PC-3 (cell line): ENCODE data around the gene RGS7. TPM values are rescaled to one million over a fixed set of nuclear protein-coding genes. Genes with fewer than 3 reads are reported as not detected.

ENCODE experiments used
- ATAC-seq: fragments of 200-7000 bp; cut with Tn5 transposase; 2 replicates; pipeline ENCODE4 v1.9.1; 2020; ENCODE audit warnings: mild to moderate bottlenecking, moderate library complexity
- BruUV-seq: library from RNA; stranded (reverse); fragments of 400-500 nt; replicated peaks from 2 replicates; lab custom pipeline; 2021; lab: Mats Ljungman, UMichigan
- CTCF ChIA-PET: fragments of 300-600 bp; sonication (Branson Sonifier 250); formaldehyde crosslinking; loops from one replicate; lab custom pipeline; 2022; ENCODE audit warnings: antibody characterized with exemption; lab: Charles Lee
- POLR2A ChIA-PET: fragments of 300-600 bp; sonication (Branson Sonifier 250); formaldehyde crosslinking; loops from one replicate; lab custom pipeline; 2022; ENCODE audit warnings: antibody characterized with exemption; ENCODE audit not compliant: unreplicated experiment; lab: Charles Lee
- DNase-seq: peaks from one replicate; pipeline ENCODE4 v3.0.0-alpha.2; 2015
- H2AFZ ChIP-seq: fragments of 300-600 bp; sonication (generic); 2 replicates; pipeline ENCODE4 v1.6.0; 2016; ENCODE audit warnings: antibody characterized with exemption, low read length
- H3F3A ChIP-seq: fragments of 300-600 bp; sonication (generic); one replicate; pipeline ENCODE4 v1.6.0; 2017; ENCODE audit warnings: antibody characterized with exemption, low read length, control low read depth, mild to moderate bottlenecking; ENCODE audit not compliant: unreplicated experiment
- H3K27ac ChIP-seq: fragments of 300-600 bp; sonication (generic); 2 replicates; pipeline ENCODE4 v1.5.1; 2016; ENCODE audit warnings: mild to moderate bottlenecking, low read length
- H3K27me3 ChIP-seq: fragments of 300-600 bp; sonication (generic); 2 replicates; pipeline ENCODE4 v1.6.1; 2016; ENCODE audit warnings: low read length, mixed read lengths
- H3K36me3 ChIP-seq: fragments of 300-600 bp; sonication (generic); 2 replicates; pipeline ENCODE4 v1.6.1; 2016; ENCODE audit warnings: low read depth, mixed run types, low read length, mixed read lengths
- H3K4me1 ChIP-seq: fragments of 300-600 bp; sonication (generic); 2 replicates; pipeline ENCODE4 v1.5.1; 2016; ENCODE audit warnings: low read length; ENCODE audit not compliant: insufficient read depth
- H3K4me2 ChIP-seq: fragments of 300-600 bp; sonication (generic); 2 replicates; pipeline ENCODE4 v1.6.0; 2016; ENCODE audit warnings: low read length
- H3K4me3 ChIP-seq: fragments of 300-600 bp; sonication (generic); 2 replicates; pipeline ENCODE4 v1.5.1; 2016; ENCODE audit warnings: mild to moderate bottlenecking, low read length, mixed read lengths
- H3K79me2 ChIP-seq: fragments of 300-600 bp; sonication (generic); 2 replicates; pipeline ENCODE4 v1.6.1; 2017; ENCODE audit warnings: low read length, mixed read lengths
- H3K9ac ChIP-seq: fragments of 300-600 bp; sonication (generic); 2 replicates; pipeline ENCODE4 v1.6.0; 2016; ENCODE audit warnings: mild to moderate bottlenecking, low read length
- H3K9me2 ChIP-seq: fragments of 300-600 bp; sonication (generic); replicated peaks from 2 replicates; pipeline ENCODE4 v1.6.1; 2016; ENCODE audit warnings: mixed run types, low read length, mixed read lengths
- H3K9me3 ChIP-seq: fragments of 300-600 bp; sonication (generic); 2 replicates; pipeline ENCODE4 v1.6.1; 2016; ENCODE audit warnings: low read length, mixed read lengths
- H4K20me1 ChIP-seq: fragments of 300-600 bp; sonication (generic); 2 replicates; pipeline ENCODE4 v1.6.1; 2016; ENCODE audit warnings: low read length, mixed read lengths
- EZH2 ChIP-seq: fragments of 300-600 bp; sonication (generic); IDR thresholded peaks from one replicate; pipeline ENCODE4 v1.6.1; 2017; ENCODE audit warnings: antibody characterized with exemption, mild to moderate bottlenecking, low read length; ENCODE audit not compliant: unreplicated experiment
- EZH2phosphoT487 ChIP-seq: fragments of 300-600 bp; sonication (generic); IDR thresholded peaks from 2 replicates; pipeline ENCODE4 v1.6.1; 2018; ENCODE audit warnings: mild to moderate bottlenecking, antibody characterized with exemption, low read length, borderline replicate concordance
- intact Hi-C: fragments of 100-400 bp; cut with micrococcal nuclease; formaldehyde crosslinking; loops from 2 replicates; pipeline ENCODE4 v1.9.0; 2023
- total RNA-seq: library from RNA; depleted of rRNA; stranded (reverse); fragments of >200 nt; gene quantifications from 2 replicates; pipeline ENCODE4 v1.2.3, GENCODE V29; 2014
- TF ChIP-seq, protein P1 (sequence below): fragments of 300-600 bp; sonication (generic); conservative IDR thresholded peaks from 2 replicates; pipeline ENCODE4 v1.5.1; 2017; ENCODE audit warnings: antibody characterized with exemption, low read depth, mild to moderate bottlenecking, low read length

Gene RGS7
- total RNA-seq, 1 experiment from 2014 or later: 0.15 TPM

DNA sequence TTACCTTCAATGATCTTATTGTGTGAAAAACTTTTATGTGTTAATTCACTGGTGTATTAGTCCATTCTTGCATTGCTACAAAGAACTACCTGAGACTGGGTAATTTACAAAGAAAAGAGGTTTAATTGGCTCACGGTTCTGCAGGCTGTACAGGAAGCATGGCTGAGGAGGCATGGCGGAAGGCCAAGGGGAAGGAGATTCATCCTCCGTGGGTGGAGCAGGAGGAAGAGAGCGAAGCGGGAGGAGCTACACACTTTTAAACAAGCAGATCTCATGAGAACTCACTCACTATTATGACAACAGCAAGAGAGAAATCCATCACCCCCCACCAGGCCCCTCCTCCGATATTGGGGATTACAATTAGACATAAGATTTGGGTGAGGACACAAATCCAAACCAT lies 44.2 kb upstream of the RGS7 start:
- H3K9me2 ChIP-seq: no peaks in the 10 kb centered on the region
- no peak overlapping the region for H3K9ac ChIP-seq
- H3K27me3 ChIP-seq: peaks cover 15% of the 10 kb centered on the region; the same call in 1 of the 2 replicates
- DNase-seq (no peak), ATAC-seq (no peak)
- no TSS peak for BruUV-seq
- peaks cover 10% of the 10 kb centered on the region for H3K4me1 ChIP-seq
- ChIA-PET CTCF (no interaction called here), POLR2A (no interaction called here)
- no peaks in the 10 kb centered on the region for H3K36me3 ChIP-seq
- H3F3A ChIP-seq: no peaks in the 10 kb centered on the region
- intact Hi-C loops: no loop called here
- H3K4me3 ChIP-seq: no peak overlapping the region
- no peak overlapping the region for H3K27ac ChIP-seq
- no peaks in the 10 kb centered on the region for H4K20me1 ChIP-seq
- no peak overlapping the region for H2AFZ ChIP-seq
- TF ChIP-seq, protein P1, sequence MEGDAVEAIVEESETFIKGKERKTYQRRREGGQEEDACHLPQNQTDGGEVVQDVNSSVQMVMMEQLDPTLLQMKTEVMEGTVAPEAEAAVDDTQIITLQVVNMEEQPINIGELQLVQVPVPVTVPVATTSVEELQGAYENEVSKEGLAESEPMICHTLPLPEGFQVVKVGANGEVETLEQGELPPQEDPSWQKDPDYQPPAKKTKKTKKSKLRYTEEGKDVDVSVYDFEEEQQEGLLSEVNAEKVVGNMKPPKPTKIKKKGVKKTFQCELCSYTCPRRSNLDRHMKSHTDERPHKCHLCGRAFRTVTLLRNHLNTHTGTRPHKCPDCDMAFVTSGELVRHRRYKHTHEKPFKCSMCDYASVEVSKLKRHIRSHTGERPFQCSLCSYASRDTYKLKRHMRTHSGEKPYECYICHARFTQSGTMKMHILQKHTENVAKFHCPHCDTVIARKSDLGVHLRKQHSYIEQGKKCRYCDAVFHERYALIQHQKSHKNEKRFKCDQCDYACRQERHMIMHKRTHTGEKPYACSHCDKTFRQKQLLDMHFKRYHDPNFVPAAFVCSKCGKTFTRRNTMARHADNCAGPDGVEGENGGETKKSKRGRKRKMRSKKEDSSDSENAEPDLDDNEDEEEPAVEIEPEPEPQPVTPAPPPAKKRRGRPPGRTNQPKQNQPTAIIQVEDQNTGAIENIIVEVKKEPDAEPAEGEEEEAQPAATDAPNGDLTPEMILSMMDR: no peak
- TF ChIP-seq EZH2phosphoT487: no peak
- TF ChIP-seq EZH2: no peak
- no peaks in the 10 kb centered on the region for H3K79me2 ChIP-seq
- no peaks in the 10 kb centered on the region for H3K9me3 ChIP-seq
- H3K4me2 ChIP-seq: no peak overlapping the region

DNA sequence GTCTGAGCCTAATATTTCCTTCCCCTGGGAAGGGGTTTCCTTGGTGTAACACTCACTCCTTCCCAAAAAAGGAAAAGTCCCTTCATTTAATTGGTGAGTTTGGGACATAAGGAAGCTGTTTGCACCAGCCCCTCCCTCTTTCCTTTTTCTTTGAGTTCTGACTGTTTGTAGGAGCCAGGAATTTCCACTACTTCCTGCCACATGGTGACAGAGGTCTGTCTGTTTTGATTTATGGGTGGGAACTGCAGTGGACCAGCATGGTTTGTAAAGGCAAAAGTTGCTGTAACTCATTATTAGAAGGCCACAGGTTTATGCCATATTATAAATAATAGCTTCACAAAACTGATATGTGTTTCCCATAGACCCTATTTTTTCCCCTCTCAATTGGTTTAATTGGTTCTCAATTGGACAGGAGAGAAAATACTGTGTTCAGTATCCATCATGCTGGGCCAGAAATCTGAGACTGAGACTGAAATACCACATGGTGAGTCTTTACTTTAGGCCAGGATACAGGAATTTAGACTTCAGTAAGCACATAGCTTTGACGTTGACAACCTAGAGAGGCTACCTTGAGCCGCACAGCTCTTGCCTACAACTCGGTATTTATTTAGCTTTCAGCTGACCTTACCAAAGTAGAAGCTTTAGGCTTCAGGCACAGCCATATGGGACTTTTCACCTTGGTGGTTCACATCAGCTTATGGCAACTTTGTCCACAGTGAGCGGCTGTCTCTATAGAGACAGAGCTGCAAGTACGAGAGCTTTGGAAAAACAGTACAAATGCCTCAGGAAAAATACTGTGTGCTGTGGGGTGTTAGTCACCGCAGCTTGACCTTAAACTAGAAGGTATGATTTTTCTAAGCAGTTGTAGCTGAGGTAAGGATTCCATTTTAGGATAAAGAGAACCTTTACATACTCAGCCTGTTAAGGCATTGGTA lies 40.0 kb upstream of the RGS7 start:
- Histone ChIP-seq H3K36me3 (no peaks in the 10 kb centered on the region), H3K9me3 (no peaks in the 10 kb centered on the region), H3K79me2 (no peaks in the 10 kb centered on the region), H3K4me2 (peak overlapping the region; percentile 11; the same call in 1 of the 2 replicates), H3K4me1 (peaks cover 26% of the 10 kb centered on the region), H3K9ac (no peak overlapping the region), H3F3A (no peaks in the 10 kb centered on the region), H3K27ac (no peak overlapping the region), H3K4me3 (no peak overlapping the region), H3K9me2 (no peaks in the 10 kb centered on the region; the same call in 1 of the 2 replicates), H4K20me1 (no peaks in the 10 kb centered on the region), H3K27me3 (no peaks in the 10 kb centered on the region), H2AFZ (peak overlapping the region; percentile 23; the same call in 1 of the 2 replicates)
- intact Hi-C loops: loop anchor here (10.0 kb wide), 2 partner anchors 172 to 662 kb away; no protein-coding TSS in a partner anchor
- peak; percentile 60 for DNase-seq
- ChIA-PET POLR2A (interaction anchor here (0.6 kb wide), 1 partner anchor 93 kb away, joined by 7 read pairs; no protein-coding TSS in a partner anchor), CTCF (no interaction called here)
- ATAC-seq: peak; percentile 56
- no TSS peak for BruUV-seq
- no peak for TF ChIP-seq EZH2
- TF ChIP-seq, protein P1: no peak
